Measurements from ENCODE around the gene ERC2. TPM values are rescaled to one million over a fixed set of nuclear protein-coding genes. Genes with fewer than 3 reads are reported as not detected.
"Not testable (repeated sequence)": the region's sequence is repeated elsewhere in the genome, so short reads cannot be mapped to it uniquely, and the experiment has no call there.

The ERC2 gene
- total RNA-seq, 4 donors from 2014 or later = 0.81 to 2.9 (median 1.6) TPM

GRCh38 chr3:56268616-56269383 is 199.5 kb downstream of the ERC2 start:
- Histone ChIP-seq H3K27ac (no peak overlapping the region), H3K4me1 (no peaks in the 10 kb centered on the region), H3K36me3 (no peaks in the 10 kb centered on the region), H3K27me3 (no peaks in the 10 kb centered on the region), H3K9me3 (no peaks in the 10 kb centered on the region), H3K4me3 (no peak overlapping the region)
- TF ChIP-seq EP300 (IDR thresholded peaks at IDR 0.05) = no peak
- TF ChIP-seq CTCF (IDR thresholded peaks at IDR 0.05) = no peak
- no peak for TF ChIP-seq POLR2AphosphoS5 (IDR thresholded peaks at IDR 0.05)
- no peak for TF ChIP-seq POLR2A (IDR thresholded peaks at IDR 0.05)
- 69 to 78% methylated on average over 4 of the region's 4 CpGs for WGBS, 2 donors (ENCODE audit: low coverage in 1 of 2)
- ATAC-seq = no peak

GRCh38 chr3:56261852-56262251 is 206.4 kb downstream of the ERC2 start:
- H3K27ac ChIP-seq, H3K9me3 ChIP-seq, ATAC-seq, H3K4me3 ChIP-seq, H3K27me3 ChIP-seq, H3K36me3 ChIP-seq, H3K4me1 ChIP-seq: not testable (repeated sequence)
- 29 to 65% methylated on average over 1 to 2 of the region's 2 CpGs for WGBS, 2 donors (ENCODE audit: low coverage in 1 of 2)

- 95 to 100% methylated on average over 1 to 5 of the region's 5 CpGs for WGBS, 2 donors (ENCODE audit: low coverage in 1 of 2)
- H3K4me3 ChIP-seq = no peak overlapping the region
- H3K36me3 ChIP-seq = no peaks in the 10 kb centered on the region
- no peak for ATAC-seq
- H3K9me3 ChIP-seq = no peaks in the 10 kb centered on the region
- no peaks in the 10 kb centered on the region for H3K27me3 ChIP-seq
- TF ChIP-seq CTCF (IDR thresholded peaks at IDR 0.05) (no peak), POLR2A (IDR thresholded peaks at IDR 0.05) (no peak), EP300 (IDR thresholded peaks at IDR 0.05) (no peak), POLR2AphosphoS5 (IDR thresholded peaks at IDR 0.05) (no peak)
- no peaks in the 10 kb centered on the region for H3K4me1 ChIP-seq
- no peak overlapping the region for H3K27ac ChIP-seq
Observed at GRCh38 chr3:56260262-56260661, 208.0 kb downstream of the ERC2 start.

GRCh38 chr3:56257826-56258225 is 210.4 kb downstream of the ERC2 start:
- Histone ChIP-seq H3K36me3 (no peaks in the 10 kb centered on the region), H3K27ac (no peak overlapping the region), H3K4me3 (no peak overlapping the region), H3K9me3 (no peaks in the 10 kb centered on the region), H3K27me3 (no peaks in the 10 kb centered on the region), H3K4me1 (no peaks in the 10 kb centered on the region)
- no peak for TF ChIP-seq POLR2AphosphoS5 (IDR thresholded peaks at IDR 0.05)
- TF ChIP-seq EP300 (IDR thresholded peaks at IDR 0.05) = no peak
- no peak for TF ChIP-seq POLR2A (IDR thresholded peaks at IDR 0.05)
- no peak for TF ChIP-seq CTCF (IDR thresholded peaks at IDR 0.05)
- no peak for ATAC-seq
- WGBS, 2 donors (ENCODE audit: low coverage in 1 of 2) = 42 to 83% methylated on average over 2 of the region's 2 CpGs

DNA sequence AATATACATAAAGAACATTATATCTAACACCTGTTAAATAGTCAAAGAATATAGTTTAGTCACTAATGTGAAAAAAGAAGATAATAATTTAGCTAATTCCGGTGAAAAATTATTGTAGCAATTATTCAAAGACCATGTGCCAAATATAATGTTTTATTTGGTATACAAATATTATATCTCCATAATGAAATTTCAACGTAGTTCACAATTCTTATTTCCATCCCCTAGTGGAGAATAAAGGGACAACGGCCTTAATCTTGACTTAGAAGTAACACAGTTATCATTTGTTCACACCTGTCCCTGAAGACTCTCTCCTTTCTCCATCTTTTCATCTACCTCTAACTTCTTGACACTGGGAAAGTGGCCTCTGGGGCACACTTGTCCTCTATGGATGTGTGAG is 213.4 kb downstream of the ERC2 start:
- ATAC-seq = no peak

More for the DNA sequence above, 213.4 kb downstream of the ERC2 start:
- Histone ChIP-seq H3K27me3 (no peaks in the 10 kb centered on the region), H3K4me1 (no peaks in the 10 kb centered on the region), H3K9me3 (no peaks in the 10 kb centered on the region), H3K27ac (no peak overlapping the region), H3K36me3 (no peaks in the 10 kb centered on the region), H3K4me3 (no peak overlapping the region)
- TF ChIP-seq EP300 (IDR thresholded peaks at IDR 0.05) = no peak
- no peak for TF ChIP-seq POLR2A (IDR thresholded peaks at IDR 0.05)
- no peak for TF ChIP-seq POLR2AphosphoS5 (IDR thresholded peaks at IDR 0.05)
- peak in 2 of 4 experiments; percentile 9 to 25 for TF ChIP-seq CTCF (IDR thresholded peaks at IDR 0.05)
- 77 to 83% methylated on average over 3 of the region's 3 CpGs for WGBS, 2 donors (ENCODE audit: low coverage in 1 of 2)
